ENCODE data around the gene POLG2. TPM values are rescaled to one million over a fixed set of nuclear protein-coding genes. Genes with fewer than 3 reads are reported as not detected.
"Not testable (repeated sequence)": the region's sequence is repeated elsewhere in the genome, so short reads cannot be mapped to it uniquely, and the experiment has no call there.

POLG2 gene
- total RNA-seq, 4 donors from 2014 or later: 2.4 to 41.8 (median 17.8) TPM

DNA sequence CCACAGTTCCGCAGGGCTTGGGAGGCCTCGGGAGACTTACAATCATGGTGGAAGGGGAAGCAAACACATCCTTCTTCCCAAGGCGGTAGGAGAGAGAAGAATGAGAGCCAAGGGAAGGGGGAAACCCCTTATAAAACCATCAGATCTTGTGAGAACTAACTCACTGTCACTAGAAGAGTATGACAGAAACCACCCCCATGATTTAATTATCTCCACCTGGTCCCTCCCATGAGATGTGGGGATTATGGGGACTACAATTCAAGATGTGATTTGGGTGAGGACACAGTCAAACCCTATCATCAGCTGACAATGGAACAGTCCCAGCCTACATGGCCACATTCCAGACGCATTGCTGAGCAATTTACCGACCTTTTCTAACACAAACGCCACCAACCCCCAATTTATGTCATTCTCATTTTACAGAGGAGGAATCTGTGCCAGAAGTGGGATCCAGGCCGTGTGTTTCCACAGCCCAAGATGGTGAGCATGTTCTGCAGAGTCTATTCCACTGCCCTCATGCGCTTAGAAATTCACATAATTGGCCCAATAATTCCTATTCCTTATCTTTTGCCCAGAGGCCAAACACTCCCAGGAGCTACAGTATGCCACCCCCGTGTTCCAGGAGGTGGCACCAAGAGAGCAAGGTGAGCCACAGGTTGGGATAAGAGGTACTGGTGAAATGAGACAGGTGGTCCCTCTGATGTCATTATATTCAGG lies 30.7 kb downstream of the POLG2 start:
- Histone ChIP-seq H3K36me3 (no peaks in the 10 kb centered on the region), H3K9me3 (no peaks in the 10 kb centered on the region), H3K27me3 (no peaks in the 10 kb centered on the region), H3K27ac (no peak overlapping the region), H3K4me1 (no peaks in the 10 kb centered on the region), H3K4me3 (no peak overlapping the region)
- no peak for DNase-seq
- TF ChIP-seq, protein P1, sequence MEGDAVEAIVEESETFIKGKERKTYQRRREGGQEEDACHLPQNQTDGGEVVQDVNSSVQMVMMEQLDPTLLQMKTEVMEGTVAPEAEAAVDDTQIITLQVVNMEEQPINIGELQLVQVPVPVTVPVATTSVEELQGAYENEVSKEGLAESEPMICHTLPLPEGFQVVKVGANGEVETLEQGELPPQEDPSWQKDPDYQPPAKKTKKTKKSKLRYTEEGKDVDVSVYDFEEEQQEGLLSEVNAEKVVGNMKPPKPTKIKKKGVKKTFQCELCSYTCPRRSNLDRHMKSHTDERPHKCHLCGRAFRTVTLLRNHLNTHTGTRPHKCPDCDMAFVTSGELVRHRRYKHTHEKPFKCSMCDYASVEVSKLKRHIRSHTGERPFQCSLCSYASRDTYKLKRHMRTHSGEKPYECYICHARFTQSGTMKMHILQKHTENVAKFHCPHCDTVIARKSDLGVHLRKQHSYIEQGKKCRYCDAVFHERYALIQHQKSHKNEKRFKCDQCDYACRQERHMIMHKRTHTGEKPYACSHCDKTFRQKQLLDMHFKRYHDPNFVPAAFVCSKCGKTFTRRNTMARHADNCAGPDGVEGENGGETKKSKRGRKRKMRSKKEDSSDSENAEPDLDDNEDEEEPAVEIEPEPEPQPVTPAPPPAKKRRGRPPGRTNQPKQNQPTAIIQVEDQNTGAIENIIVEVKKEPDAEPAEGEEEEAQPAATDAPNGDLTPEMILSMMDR (IDR thresholded peaks at IDR 0.05): no peak
- TF ChIP-seq POLR2A (IDR thresholded peaks at IDR 0.05): no peak
- intact Hi-C loops (cut with DNase I; ENCODE audit: low total_unique reads): no loop called here

DNA sequence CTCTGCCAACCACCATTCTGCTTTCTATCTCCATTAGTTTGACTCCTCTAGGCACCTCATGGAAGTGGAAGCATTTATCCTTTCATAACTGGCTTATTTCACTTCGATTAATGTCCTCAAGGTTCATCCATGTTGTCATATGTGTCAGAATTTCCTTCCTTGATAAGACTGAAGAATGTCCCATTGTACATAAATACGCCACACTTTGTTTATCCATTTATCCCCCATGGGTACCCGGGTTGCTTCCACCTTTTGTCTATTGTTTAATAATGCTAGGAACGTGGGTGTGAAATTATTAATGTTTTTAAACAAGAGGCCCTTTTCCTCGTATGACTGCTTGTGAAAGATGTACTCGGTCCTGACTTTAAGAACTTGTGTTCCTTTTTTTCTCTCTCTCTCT lies 35.1 kb downstream of the POLG2 start:
- no peak for DNase-seq
- no peak for TF ChIP-seq POLR2A (IDR thresholded peaks at IDR 0.05)
- TF ChIP-seq, protein P1 (IDR thresholded peaks at IDR 0.05): no peak
- H3K9me3 ChIP-seq: no peaks in the 10 kb centered on the region
- no peak overlapping the region for H3K27ac ChIP-seq
- intact Hi-C loops (cut with DNase I; ENCODE audit: low total_unique reads): no loop called here
- no peaks in the 10 kb centered on the region for H3K27me3 ChIP-seq
- no peaks in the 10 kb centered on the region for H3K4me1 ChIP-seq
- no peaks in the 10 kb centered on the region for H3K36me3 ChIP-seq
- H3K4me3 ChIP-seq: no peak overlapping the region

DNA sequence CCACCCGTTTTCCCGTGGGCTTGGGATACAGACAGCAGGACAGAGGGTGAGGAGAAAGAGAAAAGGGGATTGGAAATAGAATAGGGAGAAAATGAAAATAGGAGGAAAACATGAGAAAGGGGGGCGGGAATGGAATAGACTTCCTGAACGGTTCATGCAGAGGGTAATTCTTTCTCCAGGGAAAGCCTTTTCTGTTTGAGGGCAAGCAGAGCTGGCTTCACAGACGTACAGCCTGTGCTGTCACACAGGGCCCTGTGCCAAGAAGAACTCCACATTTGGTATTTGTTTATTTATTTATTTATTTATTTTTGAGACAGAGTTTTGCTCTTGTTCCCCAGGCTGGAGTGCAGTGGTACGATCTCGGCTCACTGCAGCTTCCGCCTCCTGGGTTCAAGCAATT lies 35.9 kb downstream of the POLG2 start:
- TF ChIP-seq, protein P1 (IDR thresholded peaks at IDR 0.05): no peak
- TF ChIP-seq POLR2A (IDR thresholded peaks at IDR 0.05): no peak
- Histone ChIP-seq H3K9me3 (no peaks in the 10 kb centered on the region), H3K36me3 (no peaks in the 10 kb centered on the region), H3K4me3 (no peak overlapping the region), H3K4me1 (no peaks in the 10 kb centered on the region), H3K27me3 (no peaks in the 10 kb centered on the region), H3K27ac (peak overlapping the region in 1 of 2 donors; percentile 18)
- intact Hi-C loops (cut with DNase I; ENCODE audit: low total_unique reads): no loop called here
- DNase-seq: no peak

- H3K27me3 ChIP-seq; H3K4me3 ChIP-seq; H3K27ac ChIP-seq; intact Hi-C loops (cut with DNase I; ENCODE audit: low total_unique reads); H3K4me1 ChIP-seq; H3K36me3 ChIP-seq; H3K9me3 ChIP-seq; DNase-seq: not testable (repeated sequence)
Observed at GRCh38 chr17:64459818-64460217, 37.0 kb downstream of the POLG2 start.

DNA sequence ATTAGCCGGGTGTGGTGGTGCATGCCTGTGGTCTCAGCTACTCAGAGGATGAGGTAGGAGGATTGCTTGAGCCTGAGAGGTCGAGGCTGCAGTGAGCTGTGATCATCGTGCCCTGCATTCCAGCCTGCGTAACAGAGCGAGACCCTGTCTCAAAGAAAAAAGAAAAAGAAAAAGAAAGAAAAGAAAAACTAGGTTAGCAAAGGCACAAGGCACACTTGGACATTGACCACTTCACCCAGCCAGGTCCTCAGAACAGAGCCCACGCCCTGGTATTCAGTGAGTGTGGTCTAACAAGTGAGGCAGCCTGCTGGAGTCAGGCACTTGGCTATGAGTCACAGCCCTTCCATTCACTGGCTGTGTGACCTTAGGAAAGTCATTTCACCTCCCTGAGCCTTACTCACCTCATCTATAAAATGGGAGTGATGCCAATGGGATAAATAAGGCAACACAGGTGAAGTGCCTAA lies 37.5 kb downstream of the POLG2 start:
- Histone ChIP-seq H3K4me3 (no peak overlapping the region), H3K36me3 (no peaks in the 10 kb centered on the region), H3K9me3 (no peaks in the 10 kb centered on the region), H3K4me1 (no peaks in the 10 kb centered on the region), H3K27ac (no peak overlapping the region), H3K27me3 (no peaks in the 10 kb centered on the region)
- intact Hi-C loops (cut with DNase I; ENCODE audit: low total_unique reads): no loop called here
- no peak for TF ChIP-seq POLR2A (IDR thresholded peaks at IDR 0.05)
- TF ChIP-seq, protein P1 (IDR thresholded peaks at IDR 0.05): no peak
- DNase-seq: no peak
